Calu3 (cell line): ENCODE measurements around the gene SLC25A10. TPM values are rescaled to one million over a fixed set of nuclear protein-coding genes. Genes with fewer than 3 reads are reported as not detected.
A peak's percentile ranks its signal among the peaks of the same experiment; 100 is the strongest.

Experiments
- BruUV-seq: library from RNA; stranded (reverse); fragments of 400-500 nt; replicated peaks from 2 replicates; lab custom pipeline; 2021; lab: Mats Ljungman, UMichigan
- CTCF ChIA-PET: fragments of 300-600 bp; sonication (Branson Sonifier 250); formaldehyde crosslinking; loops from one replicate; lab custom pipeline; 2022; ENCODE audit warnings: antibody characterized with exemption; lab: Charles Lee
- DNase-seq: peaks from one replicate; pipeline ENCODE4 v3.0.0; 2022
- H3K27ac Mint-ChIP-seq: one replicate; pipeline ENCODE4 v1.8.0; 2022; ENCODE audit warnings: mixed read lengths; ENCODE audit not compliant: unreplicated experiment
- H3K27me3 Mint-ChIP-seq: one replicate; pipeline ENCODE4 v1.8.0; 2022; ENCODE audit warnings: mixed read lengths; ENCODE audit not compliant: unreplicated experiment
- H3K36me3 Mint-ChIP-seq: one replicate; pipeline ENCODE4 v1.8.0; 2022; ENCODE audit warnings: mild to moderate bottlenecking, moderate library complexity, mixed read lengths; ENCODE audit not compliant: insufficient read depth, unreplicated experiment
- H3K4me1 Mint-ChIP-seq: one replicate; pipeline ENCODE4 v1.8.0; 2022; ENCODE audit warnings: mild to moderate bottlenecking, low read depth, mixed read lengths; ENCODE audit not compliant: unreplicated experiment
- H3K4me3 Mint-ChIP-seq: one replicate; pipeline ENCODE4 v1.8.0; 2022; ENCODE audit warnings: mild to moderate bottlenecking, low read depth, moderate library complexity, mixed read lengths; ENCODE audit not compliant: unreplicated experiment
- H3K9me3 Mint-ChIP-seq: one replicate; pipeline ENCODE4 v1.8.0; 2022; ENCODE audit warnings: low read depth, mixed read lengths; ENCODE audit not compliant: unreplicated experiment
- intact Hi-C: fragments of 100-400 bp; cut with micrococcal nuclease; formaldehyde crosslinking; loops from one replicate; pipeline ENCODE4 v1.10.0; 2022; ENCODE audit not compliant: unreplicated experiment
- total RNA-seq: library from RNA; stranded (reverse); gene quantifications from 2 replicates; pipeline ENCODE4 v1.2.3, GENCODE V29; 2022
- TF ChIP-seq, protein P1 (sequence below): fragments of 200-600 bp; IDR thresholded peaks from one replicate; pipeline ENCODE4 v1.8.0; 2022; ENCODE audit warnings: antibody characterized with exemption; ENCODE audit not compliant: unreplicated experiment

Gene SLC25A10
- total RNA-seq, 1 experiment from 2014 or later, result 72.3 TPM

DNA sequence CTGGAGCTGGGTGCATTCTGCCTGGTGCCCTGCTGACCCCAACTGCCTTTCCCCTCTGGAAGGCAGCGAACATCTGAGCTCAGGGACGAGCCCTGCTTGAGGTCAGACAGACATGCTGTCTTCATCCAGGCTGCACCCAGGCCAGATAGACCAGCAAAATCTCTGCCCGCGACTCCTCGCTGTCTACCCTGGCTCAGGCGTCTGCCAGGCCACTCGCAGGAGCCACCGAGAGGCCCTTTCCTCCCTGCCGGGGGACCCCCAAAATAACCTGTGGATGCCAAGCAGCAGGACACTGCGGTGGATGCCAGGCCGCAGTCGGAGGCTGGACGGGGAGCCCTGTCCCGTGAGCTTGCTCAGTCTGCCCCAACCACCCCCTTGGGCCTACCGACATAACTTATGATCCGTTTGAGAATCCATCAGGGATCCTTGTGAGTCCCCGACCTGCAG lies 3.3 kb upstream of the SLC25A10 start:
- no peak for DNase-seq
- intact Hi-C loops, result no loop called here
- no TSS peak for BruUV-seq
- Mint-ChIP-seq H3K27ac (no peak overlapping the region), H3K4me3 (no peak overlapping the region), H3K36me3 (peaks cover 79% of the 10 kb centered on the region), H3K9me3 (no peaks in the 10 kb centered on the region), H3K4me1 (peaks cover 12% of the 10 kb centered on the region), H3K27me3 (no peaks in the 10 kb centered on the region)
- CTCF ChIA-PET, result no interaction called here
- TF ChIP-seq, protein P1, sequence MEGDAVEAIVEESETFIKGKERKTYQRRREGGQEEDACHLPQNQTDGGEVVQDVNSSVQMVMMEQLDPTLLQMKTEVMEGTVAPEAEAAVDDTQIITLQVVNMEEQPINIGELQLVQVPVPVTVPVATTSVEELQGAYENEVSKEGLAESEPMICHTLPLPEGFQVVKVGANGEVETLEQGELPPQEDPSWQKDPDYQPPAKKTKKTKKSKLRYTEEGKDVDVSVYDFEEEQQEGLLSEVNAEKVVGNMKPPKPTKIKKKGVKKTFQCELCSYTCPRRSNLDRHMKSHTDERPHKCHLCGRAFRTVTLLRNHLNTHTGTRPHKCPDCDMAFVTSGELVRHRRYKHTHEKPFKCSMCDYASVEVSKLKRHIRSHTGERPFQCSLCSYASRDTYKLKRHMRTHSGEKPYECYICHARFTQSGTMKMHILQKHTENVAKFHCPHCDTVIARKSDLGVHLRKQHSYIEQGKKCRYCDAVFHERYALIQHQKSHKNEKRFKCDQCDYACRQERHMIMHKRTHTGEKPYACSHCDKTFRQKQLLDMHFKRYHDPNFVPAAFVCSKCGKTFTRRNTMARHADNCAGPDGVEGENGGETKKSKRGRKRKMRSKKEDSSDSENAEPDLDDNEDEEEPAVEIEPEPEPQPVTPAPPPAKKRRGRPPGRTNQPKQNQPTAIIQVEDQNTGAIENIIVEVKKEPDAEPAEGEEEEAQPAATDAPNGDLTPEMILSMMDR, result no peak

DNA sequence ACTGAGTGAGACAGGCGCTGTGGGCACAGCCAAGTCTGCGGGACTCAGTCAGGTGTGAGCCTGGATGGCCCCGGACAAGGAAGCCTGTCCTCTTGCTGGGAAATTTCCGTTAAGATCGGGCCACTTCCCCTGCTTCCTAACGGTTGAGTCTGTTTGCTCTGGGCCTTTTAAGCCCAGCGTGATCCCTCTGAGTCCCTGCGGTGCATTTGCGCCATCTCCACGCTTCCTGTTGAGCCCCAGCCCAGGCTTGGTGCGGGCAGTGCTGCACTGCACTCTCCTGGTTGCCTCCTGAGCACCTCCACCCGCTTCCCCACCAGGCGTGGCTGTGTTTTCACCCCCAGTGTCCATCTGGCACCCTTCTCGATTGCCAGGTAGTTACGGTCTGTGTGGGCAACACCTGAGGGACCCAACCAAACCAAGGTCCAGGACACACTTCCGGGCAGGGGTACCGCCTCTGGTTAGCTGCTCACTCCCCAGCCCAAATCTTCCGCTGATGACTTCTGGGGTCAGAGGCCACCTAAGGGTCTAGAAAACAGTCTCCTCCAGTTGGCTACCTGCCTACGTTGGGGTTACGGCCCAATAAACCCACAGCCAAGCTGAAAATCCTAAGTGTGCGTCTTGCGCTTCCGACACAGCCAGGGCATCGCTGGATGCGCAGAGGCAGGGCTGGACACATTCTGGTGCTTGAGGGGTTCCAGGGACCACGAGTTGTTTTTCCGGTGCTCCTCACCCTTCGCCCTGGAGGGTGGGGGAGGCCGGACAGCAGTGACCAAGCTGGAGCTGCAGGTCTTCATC lies 1.4 kb upstream of the SLC25A10 start:
- TF ChIP-seq, protein P1, result no peak
- Mint-ChIP-seq H3K27me3 (no peaks in the 10 kb centered on the region), H3K4me3 (peak overlapping the region; percentile 92), H3K4me1 (peaks cover 12% of the 10 kb centered on the region), H3K27ac (no peak overlapping the region), H3K9me3 (no peaks in the 10 kb centered on the region), H3K36me3 (peaks cover 73% of the 10 kb centered on the region)
- DNase-seq, result no peak
- CTCF ChIA-PET, result interaction anchor here (0.7 kb wide), 1 partner anchor 142 kb away, joined by 3 read pairs; no protein-coding TSS in a partner anchor
- no TSS peak for BruUV-seq
- intact Hi-C loops, result no loop called here

DNA sequence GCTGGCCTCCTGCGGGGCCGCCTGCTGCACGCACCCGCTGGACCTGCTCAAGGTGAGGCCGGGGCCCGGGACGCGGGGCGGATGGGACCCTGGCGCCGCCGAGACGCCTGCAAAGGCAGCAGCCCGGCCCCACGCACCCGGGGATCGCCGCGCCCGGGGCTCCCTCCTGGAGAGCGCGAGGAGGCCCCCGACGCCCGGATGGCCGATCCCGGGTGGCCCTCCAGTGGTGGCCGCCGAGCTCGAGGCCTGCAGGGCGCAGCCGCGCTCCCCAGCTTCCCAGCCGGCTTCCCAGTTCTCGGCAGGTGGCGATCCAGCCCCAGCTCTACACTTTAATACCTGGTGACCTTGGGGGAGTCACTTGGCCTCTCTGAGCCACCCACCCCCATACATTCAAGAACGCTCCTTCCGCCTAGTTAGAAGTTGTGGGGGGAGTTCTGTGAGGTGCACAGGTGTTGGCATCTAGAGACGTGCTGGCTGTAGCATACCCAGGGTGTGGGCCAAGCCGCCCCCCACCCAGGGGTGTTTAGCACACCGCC lies 452 bp downstream of the SLC25A10 start:
- Mint-ChIP-seq H3K27me3 (no peaks in the 10 kb centered on the region), H3K4me1 (peaks cover 12% of the 10 kb centered on the region), H3K27ac (peak overlapping the region; percentile 85), H3K9me3 (no peaks in the 10 kb centered on the region), H3K36me3 (peaks cover 63% of the 10 kb centered on the region), H3K4me3 (peak overlapping the region; percentile 92)
- CTCF ChIA-PET, result interaction anchor here (0.6 kb wide), 1 partner anchor 103 kb away, joined by 3 read pairs; no protein-coding TSS in a partner anchor
- no TSS peak for BruUV-seq
- peak; percentile 71 for DNase-seq
- intact Hi-C loops, result no loop called here
- TF ChIP-seq, protein P1, result no peak

DNA sequence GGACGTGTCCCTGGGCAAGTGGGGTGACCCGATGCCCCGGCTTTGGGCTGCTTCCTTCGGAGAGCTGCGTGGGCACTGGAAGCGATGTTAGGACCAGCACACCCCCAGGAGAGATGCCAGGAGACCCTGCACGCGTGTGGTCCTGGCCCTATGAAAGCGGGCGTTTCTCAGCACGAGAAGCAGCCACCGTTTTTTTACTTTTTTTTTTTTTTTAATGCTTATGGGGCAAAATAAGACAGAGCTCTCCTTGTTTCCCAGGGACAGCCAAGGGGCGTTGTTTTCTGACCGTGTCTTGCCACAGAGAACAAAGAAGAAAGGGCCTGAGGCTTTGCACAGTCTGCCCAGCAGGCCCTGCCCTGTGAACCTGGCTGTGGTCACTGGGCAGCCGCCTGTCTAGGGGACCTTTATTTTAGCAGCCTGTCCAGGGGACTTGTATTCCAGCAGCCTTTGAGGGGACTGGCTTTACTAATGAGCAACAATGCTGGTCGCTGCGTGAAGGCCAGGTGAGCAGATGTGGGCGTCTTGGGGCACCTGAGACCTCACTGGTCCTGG lies 996 bp downstream of the SLC25A10 start:
- TSS peak; percentile 18 for BruUV-seq
- CTCF ChIA-PET, result interaction anchor here (0.6 to 0.7 kb wide), 2 partner anchors 136 to 347 kb away, joined by 3 to 4 read pairs; no protein-coding TSS in a partner anchor
- H3K27ac Mint-ChIP-seq, result peak overlapping the region; percentile 85

More for the DNA sequence above, 996 bp downstream of the SLC25A10 start:
- TF ChIP-seq, protein P1, result no peak
- Mint-ChIP-seq H3K4me3 (peak overlapping the region; percentile 92), H3K27me3 (no peaks in the 10 kb centered on the region), H3K9me3 (no peaks in the 10 kb centered on the region), H3K4me1 (peaks cover 12% of the 10 kb centered on the region), H3K36me3 (peaks cover 62% of the 10 kb centered on the region)
- intact Hi-C loops, result no loop called here
- peak; percentile 54 for DNase-seq
